Effector memory CD4-positive, alpha-beta T cell (primary cell): ENCODE measurements around the gene ARL6.
A peak's percentile ranks its signal among the peaks of the same experiment; 100 is the strongest.

Source experiments
- DNase-seq, 3 donors: peaks; one replicate each; pipeline ENCODE4 v3.0.0-alpha.2; 2020
- H3K27ac ChIP-seq: 2 replicates; pipeline ENCODE4 v1.7.0; 2013; ENCODE audit warnings: mild to moderate bottlenecking, low read length, moderate library complexity; ENCODE audit not compliant: insufficient read depth, poor library complexity, severe bottlenecking
- H3K27me3 ChIP-seq: replicated peaks from 2 replicates; pipeline ENCODE4 v1.7.0; 2013; ENCODE audit warnings: mild to moderate bottlenecking, low read length; ENCODE audit not compliant: insufficient read depth, control insufficient read depth, poor library complexity, severe bottlenecking
- H3K36me3 ChIP-seq: 2 replicates; pipeline ENCODE4 v1.7.0; 2013; ENCODE audit warnings: mild to moderate bottlenecking, low read length, moderate library complexity; ENCODE audit not compliant: control insufficient read depth, insufficient read depth
- H3K4me1 ChIP-seq: 2 replicates; pipeline ENCODE4 v1.7.0; 2013; ENCODE audit warnings: low read length, mild to moderate bottlenecking; ENCODE audit not compliant: control insufficient read depth, insufficient read depth, poor library complexity, severe bottlenecking
- H3K4me3 ChIP-seq: 2 replicates; pipeline ENCODE4 v1.7.0; 2013; ENCODE audit warnings: low read length, low read depth, mild to moderate bottlenecking; ENCODE audit not compliant: insufficient read depth, poor library complexity, severe bottlenecking
- H3K9me3 ChIP-seq: 2 replicates; pipeline ENCODE4 v1.7.0; 2013; ENCODE audit warnings: mild to moderate bottlenecking, low read length, moderate library complexity; ENCODE audit not compliant: control insufficient read depth

The ARL6 gene

DNA sequence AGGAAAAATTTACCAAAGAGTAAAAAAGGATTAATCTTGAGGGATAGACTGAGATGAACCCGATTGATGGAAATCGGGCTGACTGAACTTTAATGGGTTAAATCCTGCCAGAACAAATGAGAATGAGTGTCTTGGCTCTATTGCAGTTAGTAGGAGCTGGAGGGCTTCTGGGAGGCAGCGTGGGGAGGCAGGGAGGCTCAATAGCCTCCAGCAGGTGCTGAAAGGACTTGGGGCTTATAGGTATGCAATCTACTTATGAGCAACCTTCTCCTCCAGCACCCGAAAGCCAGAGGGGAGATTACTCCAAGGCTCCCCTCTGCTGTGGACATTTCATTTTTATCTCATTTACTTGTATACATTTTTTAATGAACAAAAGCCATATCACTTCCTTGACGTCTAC lies 56.2 kb downstream of the ARL6 start:
- Histone ChIP-seq H3K27me3 (no peaks in the 10 kb centered on the region), H3K27ac (no peak overlapping the region), H3K9me3 (no peaks in the 10 kb centered on the region), H3K4me1 (no peaks in the 10 kb centered on the region), H3K36me3 (no peaks in the 10 kb centered on the region), H3K4me3 (peak overlapping the region; percentile 81)
- no peak for DNase-seq

DNA sequence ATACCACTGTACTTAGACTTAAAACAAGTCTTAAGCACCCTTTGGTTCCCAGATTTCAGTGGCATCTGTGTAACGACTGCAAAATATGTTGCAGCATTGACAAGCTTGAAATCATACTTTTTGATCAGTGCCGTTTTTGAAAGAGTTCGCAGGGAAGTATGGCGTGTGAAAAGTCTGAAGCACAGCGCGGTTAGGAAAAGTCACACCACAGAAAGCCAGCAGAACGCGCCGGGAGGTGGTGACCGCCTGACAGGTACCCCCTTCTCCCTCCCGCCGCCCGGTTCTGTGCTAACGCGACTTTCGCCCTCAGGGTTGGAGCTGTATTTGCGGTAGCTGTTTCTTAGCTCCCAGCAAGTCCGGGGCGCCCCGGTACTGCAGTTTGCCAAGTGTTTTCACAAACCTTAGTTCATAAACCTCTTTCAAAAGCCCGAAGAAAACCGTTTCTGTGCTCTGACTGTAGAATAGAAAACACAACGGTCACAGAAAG lies 56.8 kb downstream of the ARL6 start:
- DNase-seq: peak in 2 of 3 donors; percentile 20 to 43
- Histone ChIP-seq H3K36me3 (no peaks in the 10 kb centered on the region), H3K9me3 (no peaks in the 10 kb centered on the region), H3K4me3 (peak overlapping the region; percentile 81), H3K27ac (peak overlapping the region; percentile 45), H3K4me1 (no peaks in the 10 kb centered on the region), H3K27me3 (no peaks in the 10 kb centered on the region)

DNA sequence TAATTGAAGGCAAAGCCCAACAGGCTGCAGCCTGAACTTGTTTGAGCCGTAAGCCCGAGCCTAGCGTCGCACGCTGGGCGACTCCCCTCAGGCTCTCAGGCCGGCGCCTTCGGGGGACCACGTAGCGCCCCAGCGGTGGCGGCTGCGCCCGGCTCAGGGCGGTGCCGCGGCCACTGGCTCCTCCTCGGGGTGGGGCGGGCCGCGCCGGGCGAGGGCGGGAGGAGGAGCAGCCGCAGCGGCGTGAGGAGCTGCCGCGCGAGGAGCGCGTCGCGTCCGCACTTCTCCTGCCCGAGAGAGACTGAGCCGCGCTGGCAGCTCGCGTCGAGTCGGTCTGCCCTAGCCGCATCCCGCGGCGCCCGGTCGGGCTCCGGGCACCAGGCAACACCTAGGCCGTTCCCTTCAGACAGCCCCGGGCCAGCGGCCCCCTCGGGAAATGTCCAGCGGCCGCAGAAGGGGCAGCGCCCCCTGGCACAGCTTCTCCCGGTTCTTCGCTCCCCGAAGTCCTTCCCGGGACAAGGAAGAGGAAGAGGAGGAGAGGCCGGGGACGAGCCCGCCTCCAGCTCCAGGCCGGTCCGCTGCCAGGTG lies 57.3 kb downstream of the ARL6 start, which contains the start of gene CRYBG3:
CRYBG3 (plus strand) TSS at position 238 of the 585 bp plus-strand sequence; CDS start at position 434, 196 bp downstream.
- Histone ChIP-seq H3K36me3 (no peaks in the 10 kb centered on the region), H3K4me1 (no peaks in the 10 kb centered on the region), H3K4me3 (peak within 1 kb of the TSS; percentile 81)

GRCh38 chr3:97822359-97822775 lies 57.8 kb downstream of the ARL6 start:
- no peaks in the 10 kb centered on the region for H3K4me1 ChIP-seq
- peak overlapping the region; percentile 81 for H3K4me3 ChIP-seq
- H3K36me3 ChIP-seq: no peaks in the 10 kb centered on the region
- DNase-seq: peak in 1 of 3 donors; percentile 5
- H3K27me3 ChIP-seq: no peaks in the 10 kb centered on the region
- H3K9me3 ChIP-seq: no peaks in the 10 kb centered on the region
- H3K27ac ChIP-seq: peak overlapping the region; percentile 35

More for the DNA sequence above, 57.3 kb downstream of the ARL6 start, which contains the start of gene CRYBG3:
- no peaks in the 10 kb centered on the region for H3K27me3 ChIP-seq
- H3K9me3 ChIP-seq: no peaks in the 10 kb centered on the region
- peak; percentile 60 to 71 (median 69) for DNase-seq
- H3K27ac ChIP-seq: peak within 1 kb of the TSS; percentile 45

DNA sequence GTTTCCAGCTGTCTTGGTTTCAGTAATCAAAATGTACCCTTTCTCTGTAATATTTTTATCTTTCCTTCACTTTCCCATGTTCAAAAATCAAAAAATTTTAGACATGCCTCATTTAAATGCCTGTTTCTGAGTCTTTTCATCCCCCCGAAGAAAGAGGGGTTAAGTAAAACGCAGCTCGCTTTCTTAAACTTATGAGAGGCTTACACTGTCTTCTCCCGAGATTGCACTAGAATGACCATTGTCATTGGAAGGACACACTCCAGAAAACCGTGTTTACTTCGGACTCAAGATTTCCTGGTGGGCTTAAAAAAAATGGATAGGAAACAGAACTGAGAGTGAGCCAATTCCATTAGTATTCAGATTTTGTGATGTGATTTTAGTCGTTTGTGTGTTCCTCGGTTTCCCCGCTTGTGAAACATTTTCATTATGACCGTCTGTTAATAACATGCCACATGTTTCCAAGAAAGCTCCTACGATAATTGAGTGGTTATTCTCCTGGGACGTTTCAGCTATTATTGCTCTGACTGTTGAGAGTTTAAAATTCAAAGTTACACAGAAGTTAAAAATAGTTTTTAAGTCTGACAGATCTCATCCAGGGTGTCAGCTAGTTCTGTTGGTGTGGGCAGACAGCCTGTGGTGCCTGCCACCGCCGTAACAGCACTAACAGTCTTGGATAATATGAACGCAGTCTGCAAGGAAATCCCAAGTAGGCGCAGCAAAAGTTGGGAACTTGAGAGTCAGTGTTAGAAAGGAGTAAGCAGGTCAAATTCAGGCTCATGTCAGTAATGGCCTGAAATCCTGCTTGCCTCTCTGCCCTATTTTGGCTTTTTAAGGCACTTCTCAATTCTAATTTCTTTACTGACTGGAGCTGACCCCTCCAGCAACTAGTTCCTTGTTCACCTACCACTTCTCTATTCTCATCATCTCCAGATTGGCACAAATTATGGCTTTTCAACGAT lies 58.8 kb downstream of the ARL6 start:
- Histone ChIP-seq H3K4me3 (no peak overlapping the region), H3K9me3 (no peaks in the 10 kb centered on the region), H3K27ac (no peak overlapping the region), H3K27me3 (no peaks in the 10 kb centered on the region), H3K36me3 (no peaks in the 10 kb centered on the region), H3K4me1 (no peaks in the 10 kb centered on the region)
- DNase-seq: no peak

- H3K4me1 ChIP-seq: no peaks in the 10 kb centered on the region
- no peaks in the 10 kb centered on the region for H3K9me3 ChIP-seq
- no peak overlapping the region for H3K27ac ChIP-seq
- no peak for DNase-seq
- H3K36me3 ChIP-seq: no peaks in the 10 kb centered on the region
- H3K4me3 ChIP-seq: no peak overlapping the region
- no peaks in the 10 kb centered on the region for H3K27me3 ChIP-seq
Observed at GRCh38 chr3:97825101-97825500, 60.5 kb downstream of the ARL6 start.

GRCh38 chr3:97827741-97828471 lies 63.3 kb downstream of the ARL6 start:
- no peak for DNase-seq
- Histone ChIP-seq H3K27ac (no peak overlapping the region), H3K4me1 (no peaks in the 10 kb centered on the region), H3K9me3 (no peaks in the 10 kb centered on the region), H3K36me3 (no peaks in the 10 kb centered on the region), H3K4me3 (no peak overlapping the region), H3K27me3 (no peaks in the 10 kb centered on the region)

- H3K4me3 ChIP-seq: no peak overlapping the region
- H3K36me3 ChIP-seq: no peaks in the 10 kb centered on the region
- no peak overlapping the region for H3K27ac ChIP-seq
- no peaks in the 10 kb centered on the region for H3K4me1 ChIP-seq
- H3K9me3 ChIP-seq: no peaks in the 10 kb centered on the region
- no peak for DNase-seq
- H3K27me3 ChIP-seq: no peaks in the 10 kb centered on the region
Observed at GRCh38 chr3:97829198-97829597, 64.6 kb downstream of the ARL6 start.

DNA sequence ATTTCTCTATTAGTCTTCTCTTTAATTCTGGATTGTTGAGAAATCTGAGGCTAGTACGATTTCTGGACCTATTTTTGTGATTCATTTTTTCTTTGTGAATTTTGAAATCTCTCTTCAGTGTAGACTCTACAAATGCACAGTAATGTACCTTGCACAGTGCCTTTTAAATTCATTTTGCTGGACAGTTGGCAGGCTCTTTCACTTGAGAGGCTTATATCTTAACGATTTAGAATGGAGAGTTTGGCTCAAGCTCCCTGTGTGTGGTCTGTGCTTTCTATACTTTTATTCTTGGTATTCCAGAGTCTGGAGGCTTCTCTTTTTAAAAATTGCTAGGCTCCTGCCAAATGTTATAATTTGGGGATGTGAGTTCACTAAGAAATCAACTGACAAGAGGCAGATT lies 66.1 kb downstream of the ARL6 start:
- H3K27me3 ChIP-seq: no peaks in the 10 kb centered on the region
- H3K4me1 ChIP-seq: no peaks in the 10 kb centered on the region
- H3K9me3 ChIP-seq: no peaks in the 10 kb centered on the region
- DNase-seq: no peak
- no peaks in the 10 kb centered on the region for H3K36me3 ChIP-seq
- no peak overlapping the region for H3K4me3 ChIP-seq
- H3K27ac ChIP-seq: no peak overlapping the region
